NOMO-1 (cell line): ENCODE measurements around the gene ARHGEF38.

Source experiments
- DNase-seq, 2 experiments: peaks; one replicate each; lab custom pipeline; 2025; ENCODE audit not compliant: unreplicated experiment in 2 of 2; lab: John Stamatoyannopoulos, UW

Gene ARHGEF38

GRCh38 chr4:105551965-105552746, at the start of gene ARHGEF38:
Gene ARHGEF38, plus strand, starts transcription at chr4:105552620. Its CDS starts 146 bp downstream, at chr4:105552766.
- no peak for DNase-seq

- no peak for DNase-seq
Measured at GRCh38 chr4:105503484-105503883, 48.9 kb upstream of the ARHGEF38 start.

- no peak for DNase-seq
Measured at GRCh38 chr4:105504744-105505143, 47.7 kb upstream of the ARHGEF38 start.

GRCh38 chr4:105509291-105509690, 43.1 kb upstream of the ARHGEF38 start:
- DNase-seq: peak; percentile 53 to 90

- peak in 1 of 2 experiments; percentile 19 for DNase-seq
Measured at GRCh38 chr4:105509714-105510113, 42.7 kb upstream of the ARHGEF38 start.

GRCh38 chr4:105510245-105510644, 42.2 kb upstream of the ARHGEF38 start:
- no peak for DNase-seq

- peak in 1 of 2 experiments; percentile 29 for DNase-seq
Measured at GRCh38 chr4:105520819-105521790, 31.3 kb upstream of the ARHGEF38 start.

GRCh38 chr4:105526656-105527055, 25.8 kb upstream of the ARHGEF38 start:
- no peak for DNase-seq

- DNase-seq: no peak
Measured at GRCh38 chr4:105527081-105527480, 25.3 kb upstream of the ARHGEF38 start.

- DNase-seq: no peak
Measured at GRCh38 chr4:105536601-105537000, 15.8 kb upstream of the ARHGEF38 start.

GRCh38 chr4:105541420-105541819, 11.0 kb upstream of the ARHGEF38 start:
- DNase-seq: no peak

GRCh38 chr4:105542039-105542438, 10.4 kb upstream of the ARHGEF38 start:
- DNase-seq: no peak

- no peak for DNase-seq
Measured at GRCh38 chr4:105543346-105543745, 9.1 kb upstream of the ARHGEF38 start.

- DNase-seq: no peak
Measured at GRCh38 chr4:105543881-105544280, 8.5 kb upstream of the ARHGEF38 start.

GRCh38 chr4:105544520-105545286, 7.7 kb upstream of the ARHGEF38 start:
- no peak for DNase-seq

- DNase-seq: no peak
Measured at GRCh38 chr4:105546086-105546485, 6.3 kb upstream of the ARHGEF38 start.

GRCh38 chr4:105547769-105548168, 4.7 kb upstream of the ARHGEF38 start:
- no peak for DNase-seq

- no peak for DNase-seq
Measured at GRCh38 chr4:105548483-105548882, 3.9 kb upstream of the ARHGEF38 start.

- DNase-seq: peak in 1 of 2 experiments; percentile 2
Measured at GRCh38 chr4:105550641-105551040, 1.8 kb upstream of the ARHGEF38 start.

GRCh38 chr4:105555409-105555808, 3.0 kb downstream of the ARHGEF38 start:
- no peak for DNase-seq

GRCh38 chr4:105556206-105556605, 3.8 kb downstream of the ARHGEF38 start:
- no peak for DNase-seq
